ENCODE results near the gene KIAA0753.

The KIAA0753 gene

GRCh38 chr17:6641247-6641863 is 844 bp upstream of the KIAA0753 start:
- in situ Hi-C loops (cut with MboI; ENCODE audit: low pct_unique_long_range_greater_than_20kb, low sequenced_read_pairs, unreplicated experiment): no loop called here
- no peak for DNase-seq (ENCODE audit: low spot score)

GRCh38 chr17:6639586-6640535 is 650 bp downstream of the KIAA0753 start:
- TF ChIP-seq CTCF (IDR thresholded peaks at IDR 0.05; ENCODE audit: extremely low read depth, insufficient read depth, missing control alignments): no peak
- in situ Hi-C loops (cut with MboI; ENCODE audit: low pct_unique_long_range_greater_than_20kb, low sequenced_read_pairs, unreplicated experiment): no loop called here
- DNase-seq (ENCODE audit: low spot score): peak; percentile 33

More at GRCh38 chr17:6641247-6641863, 844 bp upstream of the KIAA0753 start:
- TF ChIP-seq CTCF (IDR thresholded peaks at IDR 0.05; ENCODE audit: extremely low read depth, insufficient read depth, missing control alignments): no peak

- in situ Hi-C loops (cut with MboI; ENCODE audit: low pct_unique_long_range_greater_than_20kb, low sequenced_read_pairs, unreplicated experiment): no loop called here
- no peak for TF ChIP-seq CTCF (IDR thresholded peaks at IDR 0.05; ENCODE audit: extremely low read depth, insufficient read depth, missing control alignments)
- DNase-seq (ENCODE audit: low spot score): no peak
Measured at GRCh38 chr17:6639014-6639585, 1.4 kb downstream of the KIAA0753 start.

- in situ Hi-C loops (cut with MboI; ENCODE audit: low pct_unique_long_range_greater_than_20kb, low sequenced_read_pairs, unreplicated experiment): no loop called here
- DNase-seq (ENCODE audit: low spot score): no peak
- no peak for TF ChIP-seq CTCF (IDR thresholded peaks at IDR 0.05; ENCODE audit: extremely low read depth, insufficient read depth, missing control alignments)
Measured at GRCh38 chr17:6638046-6638908, 2.2 kb downstream of the KIAA0753 start.

GRCh38 chr17:6637458-6637840 is 3.1 kb downstream of the KIAA0753 start:
- no peak for TF ChIP-seq CTCF (IDR thresholded peaks at IDR 0.05; ENCODE audit: extremely low read depth, insufficient read depth, missing control alignments)
- DNase-seq (ENCODE audit: low spot score): no peak
- in situ Hi-C loops (cut with MboI; ENCODE audit: low pct_unique_long_range_greater_than_20kb, low sequenced_read_pairs, unreplicated experiment): no loop called here
